Hepatocyte (in vitro differentiated cells): ENCODE results near the gene ZDHHC9.

Experiments
- EZH2 ChIP-seq: fragments of 200-600 bp; sonication (generic); IDR thresholded peaks from 2 replicates; pipeline ENCODE4 v1.6.1; 2016; ENCODE audit warnings: antibody characterized with exemption, mild to moderate bottlenecking, borderline replicate concordance
- TF ChIP-seq, protein P1 (sequence below): fragments of 200-600 bp; sonication (generic); IDR thresholded peaks from 2 replicates; pipeline ENCODE4 v1.5.1; 2016; ENCODE audit warnings: antibody characterized with exemption, mild to moderate bottlenecking; ENCODE audit not compliant: poor library complexity

DNA sequence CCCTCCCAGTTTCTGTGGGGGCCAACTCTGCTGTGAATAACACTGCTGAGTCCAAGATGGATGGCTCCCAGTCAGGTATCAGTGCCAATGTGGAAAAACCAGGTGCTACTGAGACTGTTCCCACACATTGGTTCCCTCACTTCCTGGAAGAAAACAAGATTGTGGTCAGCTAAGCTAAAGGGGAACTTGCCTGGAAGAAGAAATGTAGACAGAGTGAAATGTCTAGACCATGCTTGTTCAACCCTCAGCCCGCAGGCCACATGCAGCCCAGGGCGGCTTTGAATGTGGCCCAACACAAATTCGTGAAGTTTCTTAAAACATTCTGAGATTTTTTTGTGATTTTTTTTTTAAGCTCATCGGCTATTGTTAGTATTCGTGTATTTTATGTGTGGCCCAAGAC, 33.7 kb upstream of the ZDHHC9 start:
- TF ChIP-seq, protein P1, sequence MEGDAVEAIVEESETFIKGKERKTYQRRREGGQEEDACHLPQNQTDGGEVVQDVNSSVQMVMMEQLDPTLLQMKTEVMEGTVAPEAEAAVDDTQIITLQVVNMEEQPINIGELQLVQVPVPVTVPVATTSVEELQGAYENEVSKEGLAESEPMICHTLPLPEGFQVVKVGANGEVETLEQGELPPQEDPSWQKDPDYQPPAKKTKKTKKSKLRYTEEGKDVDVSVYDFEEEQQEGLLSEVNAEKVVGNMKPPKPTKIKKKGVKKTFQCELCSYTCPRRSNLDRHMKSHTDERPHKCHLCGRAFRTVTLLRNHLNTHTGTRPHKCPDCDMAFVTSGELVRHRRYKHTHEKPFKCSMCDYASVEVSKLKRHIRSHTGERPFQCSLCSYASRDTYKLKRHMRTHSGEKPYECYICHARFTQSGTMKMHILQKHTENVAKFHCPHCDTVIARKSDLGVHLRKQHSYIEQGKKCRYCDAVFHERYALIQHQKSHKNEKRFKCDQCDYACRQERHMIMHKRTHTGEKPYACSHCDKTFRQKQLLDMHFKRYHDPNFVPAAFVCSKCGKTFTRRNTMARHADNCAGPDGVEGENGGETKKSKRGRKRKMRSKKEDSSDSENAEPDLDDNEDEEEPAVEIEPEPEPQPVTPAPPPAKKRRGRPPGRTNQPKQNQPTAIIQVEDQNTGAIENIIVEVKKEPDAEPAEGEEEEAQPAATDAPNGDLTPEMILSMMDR = no peak
- TF ChIP-seq EZH2 = no peak
